GM18519 (cell line): ENCODE measurements around the gene NSRP1.
"Not testable (repeated sequence)": the region's sequence is repeated elsewhere in the genome, so short reads cannot be mapped to it uniquely, and the experiment has no call there.

Experiments used
- ATAC-seq: cut with Tn5 transposase; IDR thresholded peaks from one replicate; pipeline ENCODE4 v1.9.1; 2021; ENCODE audit warnings: mild to moderate bottlenecking, moderate library complexity; ENCODE audit not compliant: unreplicated experiment, low FRiP score

NSRP1 gene

DNA sequence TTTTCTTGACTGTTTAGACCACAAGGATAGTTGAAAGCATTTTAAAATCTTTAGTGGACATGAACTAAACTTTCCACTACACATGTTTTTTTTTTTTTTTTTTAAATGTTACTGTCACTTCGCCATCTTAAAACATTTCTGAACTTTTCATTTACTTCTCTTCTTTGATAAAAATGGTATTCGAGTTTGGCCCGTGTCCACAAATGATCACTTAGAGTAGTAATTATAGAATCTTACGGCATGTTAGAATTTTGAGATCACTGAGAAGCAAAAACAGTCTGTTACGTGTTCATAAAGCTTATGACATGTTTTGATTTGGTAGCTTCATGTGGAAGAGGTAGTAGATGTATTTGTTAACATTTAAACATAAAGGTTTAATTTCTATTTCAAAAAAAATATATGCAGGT is 1.1 kb downstream of the NSRP1 start:
- ATAC-seq, result no peak

DNA sequence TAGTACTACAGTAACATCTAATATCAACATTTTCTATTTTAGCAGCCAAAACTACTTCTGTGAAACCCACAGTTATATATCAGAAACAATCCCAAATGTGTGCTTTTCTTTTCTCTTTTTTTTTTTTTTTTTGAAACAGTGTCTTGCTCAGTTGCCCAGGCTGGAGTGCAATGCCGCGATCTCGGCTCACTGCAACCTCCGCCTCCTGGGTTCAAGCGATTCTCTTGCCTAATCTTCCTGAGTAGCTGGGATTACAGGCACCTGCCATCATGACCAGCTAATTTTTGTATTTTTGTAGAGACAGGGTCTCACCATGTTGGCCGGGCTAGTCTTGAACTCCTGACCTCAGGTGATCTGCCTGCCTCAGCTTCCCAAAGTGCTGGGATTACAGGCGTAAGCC is 2.0 kb downstream of the NSRP1 start:
- ATAC-seq, result not testable (repeated sequence)

DNA sequence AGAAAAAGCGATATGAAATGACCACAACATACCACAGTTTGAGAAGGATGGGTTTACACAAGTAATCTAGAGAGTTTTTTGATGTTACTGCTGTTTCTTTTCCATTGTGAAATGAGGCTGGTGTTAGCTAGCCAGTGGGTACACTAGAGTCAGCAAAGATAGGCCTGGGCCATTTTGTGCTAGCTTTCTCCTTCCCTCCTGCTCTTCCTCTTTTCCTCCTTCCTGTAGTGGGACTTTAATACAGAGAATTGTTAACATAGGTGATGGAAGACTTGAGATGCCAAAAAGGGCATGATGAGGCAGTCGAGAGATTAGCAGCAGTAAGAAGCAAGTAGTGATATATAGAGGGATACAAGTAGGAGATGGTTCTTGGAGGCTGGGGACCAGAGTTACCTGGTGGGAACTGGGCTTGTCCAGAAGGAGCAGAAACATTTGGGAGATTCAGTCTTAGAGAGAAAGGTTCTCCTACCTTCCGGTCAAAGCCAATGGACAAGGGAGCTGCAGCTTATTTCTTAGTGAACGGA is 7.7 kb downstream of the NSRP1 start:
- no peak for ATAC-seq

DNA sequence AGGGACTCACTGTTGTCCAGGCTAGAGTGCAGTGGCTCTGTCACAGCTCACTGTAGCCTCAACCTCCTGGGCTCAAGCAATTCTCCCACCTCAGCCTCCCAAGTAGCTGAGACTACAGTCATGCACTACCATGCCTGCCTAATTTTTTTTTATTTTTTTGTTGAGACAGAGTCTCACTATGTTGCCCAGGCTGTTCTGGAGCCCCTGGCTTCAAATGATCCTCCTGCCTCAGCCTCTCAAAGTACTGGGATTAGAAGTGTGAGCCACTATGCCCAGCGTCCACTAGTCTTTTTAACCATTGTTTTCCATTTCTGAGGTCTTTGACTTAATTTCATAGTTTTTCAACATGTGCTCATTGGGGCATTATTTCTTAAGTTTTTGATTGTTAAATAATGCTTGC is 13.5 kb downstream of the NSRP1 start:
- no peak for ATAC-seq

DNA sequence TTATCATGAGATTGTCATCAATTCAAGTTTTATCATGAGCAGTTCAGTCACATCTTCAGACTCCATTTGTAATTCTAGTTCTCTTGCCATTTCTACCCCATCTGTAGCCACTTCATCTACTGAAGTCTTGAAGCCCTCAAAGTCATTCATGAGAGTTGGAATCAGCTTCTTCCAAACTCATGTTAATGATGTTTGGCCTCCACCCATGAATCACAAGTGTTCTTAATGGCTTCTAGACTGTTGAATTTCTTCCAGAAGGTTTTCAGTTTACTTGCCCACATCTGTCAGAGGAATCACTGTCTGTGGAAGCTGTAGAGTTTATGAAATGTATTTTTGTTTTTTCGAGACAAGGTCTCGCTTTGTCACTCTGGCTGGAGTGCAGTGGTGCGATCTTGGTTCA is 16.0 kb downstream of the NSRP1 start:
- ATAC-seq, result no peak

DNA sequence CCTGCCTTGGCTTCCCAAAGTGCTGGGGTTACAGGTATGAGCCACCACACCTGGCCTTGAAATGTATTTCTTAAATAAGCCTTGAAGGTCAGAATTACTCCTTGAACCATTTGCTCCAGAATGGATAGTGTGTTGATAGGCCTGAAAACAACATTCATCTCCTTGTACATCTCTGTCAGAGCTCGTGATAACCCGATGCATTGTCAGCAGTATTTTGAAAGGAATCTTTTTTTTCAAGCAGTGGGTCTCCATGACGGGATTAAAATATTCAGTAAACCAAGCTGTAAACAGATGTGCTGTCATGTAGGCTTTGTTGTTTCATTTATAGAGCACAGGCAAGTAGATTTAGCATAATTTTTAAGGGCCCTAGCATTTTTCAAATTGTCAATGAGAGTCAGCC is 16.6 kb downstream of the NSRP1 start:
- ATAC-seq, result no peak

DNA sequence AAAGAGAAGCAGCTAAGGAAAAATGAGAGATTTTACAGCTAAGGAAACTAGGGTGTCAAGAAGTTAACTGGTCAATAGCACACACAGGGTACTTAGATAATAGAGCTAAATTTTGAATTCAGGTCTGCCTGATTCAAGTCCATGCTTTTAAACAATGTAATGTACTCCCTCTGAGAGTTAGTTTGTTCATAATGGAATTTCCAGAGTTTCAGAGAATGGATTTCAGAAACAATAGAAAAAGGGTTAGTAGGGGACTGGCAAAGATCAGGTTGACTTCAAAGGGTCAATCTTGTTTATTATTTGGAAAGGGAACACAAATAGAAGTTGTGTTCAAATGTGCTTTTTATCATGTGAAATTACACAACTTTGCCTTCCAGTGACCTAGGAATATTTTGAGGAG is 17.9 kb downstream of the NSRP1 start:
- ATAC-seq, result no peak

DNA sequence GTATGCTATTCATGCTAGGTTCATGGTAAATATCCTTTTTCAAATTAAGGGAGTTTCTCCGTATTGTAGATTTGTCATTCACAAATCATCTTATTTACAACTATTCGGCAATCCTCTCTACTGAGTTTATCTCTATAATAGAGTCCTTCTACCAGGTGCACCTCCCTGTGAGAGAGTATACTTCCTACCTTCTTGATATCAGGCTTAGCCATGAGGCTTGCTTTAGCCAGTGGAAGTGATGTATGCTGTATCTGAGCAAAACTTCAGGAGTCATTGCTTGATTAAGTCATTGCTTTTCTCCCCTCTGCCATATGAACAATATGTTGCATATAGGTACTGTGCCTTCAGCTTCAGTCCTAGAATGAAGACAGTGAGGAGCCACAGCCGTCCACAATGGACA is 20.5 kb downstream of the NSRP1 start:
- ATAC-seq, result no peak

DNA sequence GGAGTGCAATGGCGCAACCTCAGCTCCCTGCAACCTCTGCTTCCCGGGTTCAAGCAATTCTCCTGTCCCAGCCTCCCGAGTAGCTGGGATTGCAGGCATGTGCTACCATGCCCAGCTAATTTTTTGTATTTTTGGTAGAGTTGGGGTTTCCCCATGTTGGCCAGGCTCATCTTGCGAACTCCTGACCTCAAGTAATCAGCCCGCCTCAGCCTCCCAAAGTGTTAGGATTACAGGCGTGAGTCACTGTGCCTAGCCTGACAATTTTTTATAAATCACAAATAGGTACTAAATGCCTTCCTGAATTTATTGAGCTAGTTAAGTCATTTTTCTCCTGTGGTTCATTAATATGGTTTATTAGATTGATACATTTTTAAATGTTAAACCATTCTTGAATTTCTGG is 31.2 kb downstream of the NSRP1 start:
- not testable (repeated sequence) for ATAC-seq

DNA sequence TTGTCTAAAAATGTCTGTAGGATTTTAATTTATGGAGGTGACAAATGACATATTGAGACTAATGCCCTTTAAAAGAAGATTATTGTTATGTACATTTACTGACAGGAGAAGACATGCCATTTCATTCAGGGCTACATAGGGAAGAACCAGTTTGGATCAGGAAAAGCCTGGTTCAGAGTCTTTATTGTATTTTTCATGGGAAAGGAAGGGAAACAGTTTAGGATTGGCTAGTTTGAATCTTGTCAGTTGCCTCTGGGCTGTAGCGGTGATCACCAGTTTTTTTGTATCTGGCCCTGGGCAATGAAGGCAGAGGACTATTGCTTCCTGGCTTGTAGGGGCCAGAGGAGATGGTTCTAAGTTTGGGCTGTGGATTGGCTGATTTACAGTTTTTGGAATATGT is 31.8 kb downstream of the NSRP1 start:
- no peak for ATAC-seq

DNA sequence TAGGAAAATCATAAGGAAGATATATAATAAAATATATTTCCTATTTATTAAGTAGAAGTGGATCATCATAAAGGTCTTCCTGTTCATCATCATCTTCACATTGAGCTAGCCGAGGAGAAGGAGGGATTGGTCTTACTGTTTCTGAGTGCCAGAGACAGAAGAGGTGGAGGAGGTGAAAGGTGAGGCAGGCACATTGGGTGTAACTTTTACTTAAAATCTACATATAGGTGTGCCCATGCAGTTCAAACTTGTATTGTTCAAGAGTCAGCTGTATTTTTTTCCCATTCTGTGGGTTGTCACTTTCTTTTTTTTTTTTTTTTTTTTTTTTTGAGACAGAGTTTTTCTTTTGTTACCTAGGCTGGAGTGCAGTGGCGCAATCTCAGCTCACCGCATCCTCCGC is 34.9 kb downstream of the NSRP1 start:
- ATAC-seq, result no peak

DNA sequence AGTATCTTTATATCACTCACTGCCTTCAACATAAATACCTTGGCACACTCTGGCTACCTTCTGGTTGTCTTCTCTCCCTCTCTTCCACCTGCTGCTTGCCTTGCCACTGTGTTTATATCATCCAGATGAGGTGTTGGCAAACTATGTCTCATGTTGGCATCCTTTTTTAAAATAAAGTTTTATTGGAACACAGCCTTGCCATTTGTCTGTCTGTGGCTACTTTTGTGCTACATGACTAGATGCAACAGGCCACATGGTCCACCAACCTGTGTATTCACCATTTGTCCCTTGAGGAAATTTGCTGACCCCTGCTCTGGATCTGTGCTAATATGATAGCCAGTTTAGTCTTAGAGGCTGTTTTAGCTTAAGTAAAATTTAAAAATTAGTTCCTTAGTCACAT is 36.8 kb downstream of the NSRP1 start:
- no peak for ATAC-seq

DNA sequence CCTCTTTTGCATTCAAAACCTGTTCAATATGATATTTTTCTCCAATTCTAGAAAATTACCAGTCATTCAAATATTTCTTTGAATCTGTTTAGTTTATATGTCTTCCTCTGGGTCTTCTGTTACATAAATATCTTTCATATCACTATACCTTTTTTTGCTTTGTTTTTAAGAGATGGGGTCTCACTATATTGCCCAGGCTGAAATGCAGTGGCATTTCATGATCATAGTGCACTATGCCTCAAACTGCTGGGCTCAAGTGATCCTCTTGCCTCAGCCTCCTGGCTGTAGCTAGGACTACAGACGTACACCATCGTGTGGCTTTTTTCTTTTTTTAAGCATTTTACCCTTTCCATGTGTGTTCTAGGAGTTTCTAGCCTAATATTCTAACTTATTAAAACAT is 38.8 kb downstream of the NSRP1 start:
- no peak for ATAC-seq

DNA sequence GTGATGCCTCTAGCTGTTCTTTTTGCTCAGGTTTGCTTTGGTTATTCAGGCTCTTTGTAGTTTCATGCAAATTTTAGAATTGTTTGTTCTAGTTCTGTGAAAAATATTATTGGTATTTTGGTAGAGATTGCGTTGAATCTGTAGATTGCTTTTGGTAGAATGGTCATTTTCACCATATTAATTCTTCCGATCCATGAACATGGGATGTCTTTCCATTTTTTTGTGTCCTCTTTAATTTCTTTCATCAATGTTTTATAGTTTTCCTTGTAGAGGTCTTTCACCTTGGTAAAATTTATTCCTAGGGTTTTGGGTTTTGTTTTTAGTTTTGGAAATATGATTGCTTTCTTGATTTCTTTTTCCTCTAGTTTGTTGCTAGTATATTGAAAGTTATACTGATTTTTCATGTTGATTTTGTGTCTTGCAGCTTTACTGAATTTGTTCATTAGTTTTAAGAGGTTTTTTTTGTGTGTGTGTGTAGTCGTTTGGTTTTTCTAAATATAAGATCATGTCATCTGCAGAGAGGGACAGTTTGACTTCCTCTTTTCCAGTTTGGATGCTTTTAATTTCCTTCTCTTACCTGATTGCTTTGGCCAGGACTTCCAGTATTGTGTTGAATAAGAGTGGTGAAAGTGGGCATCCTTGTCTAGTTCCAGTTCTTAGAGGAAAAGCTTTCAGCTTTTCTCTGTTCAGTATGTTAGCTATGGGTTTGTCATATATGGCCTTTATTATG is 42.4 kb downstream of the NSRP1 start:
- ATAC-seq, result no peak

DNA sequence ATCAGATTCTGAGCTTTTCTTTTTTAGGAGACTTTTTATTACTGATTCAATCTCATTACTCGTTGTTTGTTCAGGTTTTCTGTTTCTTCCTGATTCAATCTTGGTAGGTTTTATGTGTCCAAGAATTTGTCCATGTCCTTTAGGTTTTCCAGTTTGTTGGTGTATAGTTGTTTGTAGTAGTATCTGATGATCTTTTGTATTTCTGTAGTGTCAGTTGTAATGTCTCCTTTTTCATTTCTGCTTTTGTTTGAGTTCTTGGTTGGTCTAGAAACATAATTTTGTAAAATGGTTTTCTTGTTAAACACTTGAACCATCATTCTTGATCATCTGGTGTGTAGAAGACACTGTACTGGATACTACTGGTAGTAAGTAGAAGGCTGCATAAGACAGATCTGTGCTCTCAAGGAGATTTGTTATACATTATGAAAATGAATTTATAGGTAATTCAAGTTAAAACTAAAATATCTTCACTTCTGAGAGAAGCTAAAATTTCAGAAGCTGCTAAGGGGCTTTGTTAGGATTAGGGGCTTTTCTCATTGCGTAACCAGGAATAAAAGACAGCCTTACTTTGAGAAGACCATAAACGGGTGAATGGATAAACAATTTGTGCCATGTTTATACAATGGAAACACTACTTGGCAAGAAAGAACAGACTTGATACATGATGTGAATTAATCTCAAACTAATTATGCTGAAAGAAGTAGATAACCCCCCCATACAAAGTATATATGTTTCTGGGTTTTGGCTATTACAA is 44.0 kb downstream of the NSRP1 start:
- no peak for ATAC-seq

DNA sequence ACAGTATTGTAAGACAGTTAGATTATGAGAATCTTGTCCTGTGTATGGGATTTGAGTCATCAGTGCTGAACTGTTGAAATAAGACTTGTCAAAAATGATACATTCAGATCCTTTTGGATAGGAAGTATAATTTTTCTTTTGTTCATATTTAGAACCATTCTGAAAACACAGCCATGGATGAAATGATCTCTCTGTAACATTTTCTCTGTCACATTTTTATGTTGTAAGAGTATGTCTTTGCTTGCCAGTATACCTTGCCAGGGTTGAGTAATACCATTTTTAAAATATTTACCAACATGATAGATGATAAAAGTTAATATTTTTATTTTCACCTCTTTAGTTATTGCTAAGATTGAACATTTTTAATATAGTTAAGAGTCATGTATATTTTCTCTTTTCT is 45.0 kb downstream of the NSRP1 start:
- no peak for ATAC-seq

DNA sequence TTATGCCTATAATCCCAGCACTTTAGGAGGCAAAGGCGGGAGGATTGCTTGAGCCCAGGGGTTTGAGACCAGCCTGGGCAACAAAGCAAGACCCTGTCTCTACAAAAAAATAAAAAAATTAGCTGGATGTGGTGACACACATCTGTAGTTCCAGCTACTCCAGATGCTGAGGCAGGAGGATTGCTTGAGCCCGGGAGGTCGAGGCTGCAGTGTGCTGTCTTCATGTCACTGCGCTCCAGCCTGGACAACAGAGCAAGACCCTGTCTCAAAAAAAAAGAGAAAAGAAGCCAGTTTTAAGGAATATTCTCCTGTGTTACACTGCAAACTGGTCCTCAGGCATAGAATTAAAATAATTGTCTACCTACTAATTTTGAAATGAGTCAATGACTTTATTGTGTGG is 47.9 kb downstream of the NSRP1 start:
- ATAC-seq, result no peak

DNA sequence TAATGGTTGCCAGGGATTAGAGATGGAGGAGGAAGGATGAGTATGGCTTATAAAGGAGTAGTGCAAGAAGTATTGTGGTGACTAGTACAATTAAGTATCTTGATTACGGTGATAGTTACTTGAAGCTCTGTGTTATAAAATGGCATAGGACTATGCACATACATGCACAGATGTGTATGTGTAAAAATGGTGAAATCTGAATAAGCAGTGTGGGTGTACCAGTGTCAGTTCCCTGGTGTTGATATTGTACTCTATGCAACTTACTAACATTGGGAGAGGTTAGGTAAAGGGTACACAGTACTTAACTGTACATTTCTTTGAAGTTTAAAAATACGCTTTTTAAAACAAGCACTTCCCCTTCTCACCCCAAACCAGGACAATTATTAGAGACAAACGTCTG is 48.5 kb downstream of the NSRP1 start:
- ATAC-seq, result no peak

DNA sequence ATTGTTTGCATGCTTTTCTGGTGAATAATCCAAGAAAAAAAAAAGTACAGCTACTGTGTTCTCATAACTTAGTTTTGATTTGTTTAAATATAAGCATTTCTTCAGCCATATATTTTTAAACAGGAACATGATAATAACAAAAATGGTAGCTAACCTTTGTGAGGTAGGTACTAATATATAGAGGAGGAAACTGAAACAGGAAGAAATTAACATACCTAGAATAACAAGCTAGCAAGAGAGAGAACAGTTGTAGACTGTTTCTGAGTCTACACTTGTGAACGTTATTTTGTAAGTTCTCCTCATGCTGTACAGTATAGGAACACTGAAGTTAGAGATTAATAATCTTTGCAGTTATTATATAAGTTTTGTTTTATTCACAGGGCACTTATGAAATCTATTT is 49.3 kb downstream of the NSRP1 start:
- no peak for ATAC-seq

DNA sequence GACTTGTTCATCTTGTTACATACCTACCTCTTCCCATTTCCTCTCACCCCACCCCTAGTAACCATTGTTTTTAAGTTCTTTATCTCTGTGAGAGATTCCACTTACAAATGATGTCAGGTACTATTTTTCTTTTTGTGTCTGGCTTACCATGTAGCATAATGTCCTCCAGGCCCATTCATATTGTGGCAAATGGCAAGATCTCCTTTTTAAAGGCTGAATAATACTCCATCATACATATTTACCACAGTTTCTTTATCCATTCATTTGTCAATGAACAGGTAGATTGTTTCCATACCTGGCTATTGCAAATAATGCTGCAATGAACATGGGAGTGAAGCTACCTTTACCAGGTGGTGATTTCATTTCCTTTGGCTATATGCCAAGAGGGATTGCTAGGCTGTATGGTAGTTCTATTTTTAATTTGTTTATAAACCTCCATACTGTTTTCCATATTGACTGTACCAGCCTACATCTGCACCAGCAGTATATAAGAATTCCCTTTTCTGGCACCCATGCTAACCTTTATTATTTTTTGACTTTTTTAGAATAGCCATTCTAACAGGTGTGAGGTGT is 53.9 kb downstream of the NSRP1 start:
- ATAC-seq, result no peak

DNA sequence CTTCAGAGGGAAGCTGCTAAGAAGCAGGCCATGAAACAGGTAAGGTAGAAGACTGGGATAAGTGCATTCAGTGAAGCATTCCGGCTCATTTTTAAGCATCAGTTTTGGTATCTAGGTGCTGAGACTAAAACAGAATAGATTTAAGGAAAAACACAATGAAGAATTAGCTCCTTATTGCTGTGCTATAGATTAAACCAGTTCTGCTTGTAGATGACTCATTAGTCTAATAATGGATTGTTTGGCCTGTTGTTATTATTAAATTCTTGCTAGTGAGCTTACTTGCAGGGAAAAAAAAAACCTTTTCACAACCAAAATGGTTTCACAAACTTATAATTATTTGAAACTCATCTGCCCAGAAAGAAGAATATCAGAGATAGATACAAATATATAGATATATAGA is 55.9 kb downstream of the NSRP1 start:
- no peak for ATAC-seq

DNA sequence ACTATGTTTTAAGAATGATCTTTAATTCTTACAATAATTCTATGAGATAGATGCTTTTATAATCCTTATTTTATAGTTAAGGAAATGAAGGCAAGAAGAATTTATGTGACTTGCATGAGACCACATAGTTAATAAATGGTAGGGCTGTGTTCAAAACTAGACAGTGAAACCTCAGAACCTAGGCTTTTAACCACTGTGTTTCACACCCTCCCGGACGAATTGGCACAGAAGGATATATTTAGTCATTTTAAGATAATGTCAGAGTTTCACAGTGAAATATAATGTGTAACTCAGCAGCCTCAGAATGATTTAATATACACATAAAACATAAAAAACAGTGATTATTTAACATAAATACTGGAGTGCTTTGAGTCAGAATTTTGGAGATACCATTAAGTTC is 57.0 kb downstream of the NSRP1 start:
- no peak for ATAC-seq
